HEK293 (cell line): ENCODE results near the gene CS.

ENCODE experiments used
- CTCF ChIA-PET: fragments of 350-600 bp; formaldehyde crosslinking; extraction: SDS; loops from one replicate; lab custom pipeline; 2021; ENCODE audit warnings: antibody characterized with exemption; lab: Yijun Ruan, JAX
- POLR2A ChIA-PET: fragments of 300-600 bp; formaldehyde crosslinking; extraction: SDS; loops from one replicate; lab custom pipeline; 2020; ENCODE audit warnings: antibody characterized with exemption, inconsistent platforms; lab: Yijun Ruan, JAX
- H3K27ac ChIP-seq: fragments of 200-500 bp; sonication (Bioruptor generic); 2 replicates; pipeline ENCODE4 v1.5.1; 2014; ENCODE audit warnings: low read depth, low read length, control low read depth, inconsistent platforms; ENCODE audit errors: extremely low read depth
- H3K36me3 ChIP-seq, 2 experiments: fragments of 200-500 bp in 1 of 2; sonication (Bioruptor generic) in 1 of 2; 1 replicate in 1 of 2; 2 replicates in 1 of 2; pipeline ENCODE4 v1.5.1; 2014 to 2017; ENCODE audit warnings: inconsistent platforms in 2 of 2, low read length in 2 of 2; ENCODE audit not compliant: control insufficient read depth in 2 of 2, insufficient read depth in 1 of 2
- H3K4me1 ChIP-seq: fragments of 200-500 bp; sonication (Bioruptor generic); 2 replicates; pipeline ENCODE4 v1.5.1; 2014; ENCODE audit warnings: mild to moderate bottlenecking, low read length, inconsistent platforms; ENCODE audit not compliant: control insufficient read depth, insufficient read depth
- H3K4me3 ChIP-seq: 2 replicates; pipeline ENCODE4 v1.5.1; 2011; ENCODE audit warnings: low read depth, mild to moderate bottlenecking, control low read depth, low read length, moderate library complexity
- H3K9me3 ChIP-seq: fragments of 200-500 bp; sonication (Bioruptor generic); 2 replicates; pipeline ENCODE4 v1.5.1; 2014; ENCODE audit warnings: low read depth, low read length, inconsistent platforms; ENCODE audit not compliant: control insufficient read depth, insufficient read depth
- GLIS2 ChIP-seq: fragments of 450-650 bp; formaldehyde crosslinking; IDR thresholded peaks from 2 replicates; pipeline ENCODE4 v1.5.1; 2016; ENCODE audit warnings: missing biosample characterization, missing genetic modification characterization
- MYNN ChIP-seq: fragments of 450-650 bp; formaldehyde crosslinking; IDR thresholded peaks from 2 replicates; pipeline ENCODE4 v1.5.1; 2016; ENCODE audit warnings: missing biosample characterization, missing genetic modification characterization, borderline replicate concordance
- OSR2 ChIP-seq: fragments of 450-650 bp; formaldehyde crosslinking; IDR thresholded peaks from 2 replicates; pipeline ENCODE4 v1.5.1; 2016; ENCODE audit warnings: missing biosample characterization, missing genetic modification characterization
- ZNF138 ChIP-seq: fragments of 450-650 bp; formaldehyde crosslinking; IDR thresholded peaks from 2 replicates; pipeline ENCODE4 v1.5.1; 2016; ENCODE audit warnings: missing biosample characterization, missing genetic modification characterization, borderline replicate concordance
- ZNF146 ChIP-seq: fragments of 450-650 bp; formaldehyde crosslinking; IDR thresholded peaks from 2 replicates; pipeline ENCODE4 v1.5.1; 2016; ENCODE audit warnings: missing biosample characterization, missing genetic modification characterization
- ZNF148 ChIP-seq: fragments of 450-650 bp; formaldehyde crosslinking; IDR thresholded peaks from 2 replicates; pipeline ENCODE4 v1.5.0; 2017; ENCODE audit warnings: missing biosample characterization, missing genetic modification characterization, borderline replicate concordance
- ZNF175 ChIP-seq: fragments of 450-650 bp; formaldehyde crosslinking; IDR thresholded peaks from 2 replicates; pipeline ENCODE4 v1.5.1; 2016; ENCODE audit warnings: missing biosample characterization, missing genetic modification characterization
- ZNF184 ChIP-seq: fragments of 450-650 bp; IDR thresholded peaks from 2 replicates; pipeline ENCODE4 v1.5.1; 2018; ENCODE audit warnings: missing biosample characterization, mild to moderate bottlenecking, missing genetic modification characterization
- ZNF2 ChIP-seq: fragments of 450-650 bp; formaldehyde crosslinking; IDR thresholded peaks from 2 replicates; pipeline ENCODE4 v1.5.1; 2016; ENCODE audit warnings: missing biosample characterization, missing genetic modification characterization
- ZNF202 ChIP-seq: fragments of 450-650 bp; formaldehyde crosslinking; IDR thresholded peaks from 2 replicates; pipeline ENCODE4 v1.5.1; 2016; ENCODE audit warnings: missing biosample characterization, missing genetic modification characterization, borderline replicate concordance
- ZNF248 ChIP-seq: fragments of 450-650 bp; formaldehyde crosslinking; IDR thresholded peaks from 2 replicates; pipeline ENCODE4 v1.5.1; 2017; ENCODE audit warnings: missing biosample characterization, missing genetic modification characterization
- ZNF26 ChIP-seq: fragments of 450-650 bp; formaldehyde crosslinking; IDR thresholded peaks from 2 replicates; pipeline ENCODE4 v1.5.1; 2016; ENCODE audit warnings: missing biosample characterization, missing genetic modification characterization
- ZNF266 ChIP-seq: fragments of 450-650 bp; formaldehyde crosslinking; IDR thresholded peaks from 2 replicates; pipeline ENCODE4 v1.5.1; 2016; ENCODE audit warnings: missing biosample characterization, missing genetic modification characterization, low read depth
- ZNF423 ChIP-seq: fragments of 450-650 bp; formaldehyde crosslinking; IDR thresholded peaks from 2 replicates; pipeline ENCODE4 v1.5.1; 2016; ENCODE audit warnings: missing biosample characterization, missing genetic modification characterization
- ZNF426 ChIP-seq: fragments of 450-650 bp; formaldehyde crosslinking; IDR thresholded peaks from 2 replicates; pipeline ENCODE4 v1.5.1; 2017; ENCODE audit warnings: missing biosample characterization, missing genetic modification characterization, mild to moderate bottlenecking, inconsistent platforms, moderate library complexity
- ZNF449 ChIP-seq: fragments of 450-650 bp; formaldehyde crosslinking; IDR thresholded peaks from 2 replicates; pipeline ENCODE4 v1.5.1; 2017; ENCODE audit warnings: missing biosample characterization, mild to moderate bottlenecking, missing genetic modification characterization, moderate library complexity
- ZNF571 ChIP-seq: fragments of 450-650 bp; formaldehyde crosslinking; IDR thresholded peaks from 2 replicates; pipeline ENCODE4 v1.5.0; 2017; ENCODE audit warnings: missing biosample characterization, missing genetic modification characterization
- ZNF692 ChIP-seq: fragments of 450-650 bp; formaldehyde crosslinking; IDR thresholded peaks from 2 replicates; pipeline ENCODE4 v1.5.1; 2016; ENCODE audit warnings: missing biosample characterization, missing genetic modification characterization
- ZNF792 ChIP-seq: fragments of 450-650 bp; formaldehyde crosslinking; IDR thresholded peaks from 2 replicates; pipeline ENCODE4 v1.5.1; 2016; ENCODE audit warnings: missing biosample characterization, missing genetic modification characterization
- ZSCAN4 ChIP-seq: fragments of 450-650 bp; formaldehyde crosslinking; IDR thresholded peaks from 2 replicates; pipeline ENCODE4 v1.5.1; 2017; ENCODE audit warnings: missing biosample characterization, missing genetic modification characterization
- TF ChIP-seq, protein P1 (sequence below): fragments of 450-650 bp; formaldehyde crosslinking; optimal IDR thresholded peaks from 2 replicates; pipeline ENCODE3; 2016; ENCODE audit warnings: missing biosample characterization, mild to moderate bottlenecking, missing genetic modification characterization

CS gene

GRCh38 chr12:56236091-56236490 lies 64.0 kb downstream of the CS start (continued):
- no peak for TF ChIP-seq ZNF26 (tag by site-specific recombination)
- TF ChIP-seq ZNF2, result no peak

DNA sequence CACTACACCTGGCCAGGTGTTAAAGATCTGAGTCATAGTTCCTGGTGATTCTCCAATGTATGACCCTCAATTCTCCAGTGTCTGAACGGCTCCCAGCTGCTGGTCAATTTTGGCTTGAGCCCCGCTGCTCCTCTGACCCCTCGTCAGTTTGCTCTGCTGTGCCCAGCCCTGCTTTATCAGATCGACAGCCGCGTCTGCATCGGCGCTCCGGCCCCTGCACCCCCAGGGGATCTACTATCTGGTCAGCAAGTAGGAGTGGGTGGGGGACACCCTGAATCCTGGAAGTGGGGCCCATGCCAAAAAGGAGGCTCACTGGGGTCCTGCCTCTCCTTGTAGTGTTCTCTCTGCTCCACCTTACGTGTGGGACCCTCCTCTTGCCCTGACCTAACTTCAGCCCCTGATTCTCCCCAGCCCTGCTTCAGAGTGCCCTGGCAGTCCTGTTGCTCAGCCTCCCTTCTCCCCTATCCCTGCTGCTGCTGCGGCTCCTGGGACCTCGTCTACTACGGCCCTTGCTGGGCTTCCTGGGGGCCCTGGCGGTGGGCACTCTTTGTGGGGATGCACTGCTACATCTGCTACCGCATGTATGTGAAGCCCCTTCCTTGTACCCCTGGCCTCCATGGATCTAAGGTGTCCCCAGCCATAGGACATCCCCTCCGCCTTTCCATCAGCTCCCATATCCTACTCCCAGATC lies 65.2 kb downstream of the CS start:
- Histone ChIP-seq H3K4me3 (no peak overlapping the region), H3K27ac (no peak overlapping the region), H3K4me1 (no peaks in the 10 kb centered on the region), H3K36me3 (peaks cover 0 to 37% of the 10 kb centered on the region in 2 experiments; a peak in 1 of 3 replicates)
- ChIA-PET CTCF (interaction anchor here (0.6 to 3.2 kb wide), 4 partner anchors 13 to 229 kb away, joined by 4 to 13 read pairs (median 6); partner anchors contain the start of gene RNF41), POLR2A (interaction anchor here (0.7 to 1.8 kb wide), 3 partner anchors 13 to 125 kb away, joined by 3 to 17 read pairs (median 7); partner anchors contain the start of genes RNF41 and STAT2)
- TF ChIP-seq ZNF449 (no peak), ZNF175 (tag by site-specific recombination) (no peak), GLIS2 (tag by site-specific recombination) (no peak), ZNF138 (tag by site-specific recombination) (no peak), ZNF692 (no peak), ZNF146 (tag by site-specific recombination) (no peak), ZSCAN4 (tag by site-specific recombination) (no peak), ZNF423 (tag by site-specific recombination) (no peak), ZNF792 (tag by site-specific recombination) (no peak), ZNF248 (tag by site-specific recombination) (no peak), ZNF202 (tag by site-specific recombination) (no peak), OSR2 (tag by site-specific recombination) (no peak), MYNN (tag by site-specific recombination) (no peak), ZNF2 (no peak), ZNF571 (tag by site-specific recombination) (no peak), ZNF266 (no peak), ZNF184 (tag by site-specific recombination) (no peak), ZNF426 (tag by site-specific recombination) (no peak), ZNF148 (tag by site-specific recombination) (no peak)
- TF ChIP-seq, protein P1, sequence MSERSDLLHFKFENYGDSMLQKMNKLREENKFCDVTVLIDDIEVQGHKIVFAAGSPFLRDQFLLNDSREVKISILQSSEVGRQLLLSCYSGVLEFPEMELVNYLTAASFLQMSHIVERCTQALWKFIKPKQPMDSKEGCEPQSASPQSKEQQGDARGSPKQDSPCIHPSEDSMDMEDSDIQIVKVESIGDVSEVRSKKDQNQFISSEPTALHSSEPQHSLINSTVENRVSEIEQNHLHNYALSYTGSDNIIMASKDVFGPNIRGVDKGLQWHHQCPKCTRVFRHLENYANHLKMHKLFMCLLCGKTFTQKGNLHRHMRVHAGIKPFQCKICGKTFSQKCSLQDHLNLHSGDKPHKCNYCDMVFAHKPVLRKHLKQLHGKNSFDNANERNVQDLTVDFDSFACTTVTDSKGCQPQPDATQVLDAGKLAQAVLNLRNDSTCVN (tag by site-specific recombination), result no peak
- TF ChIP-seq, all 188 proteins: peak for 0
- H3K9me3 ChIP-seq, result no peaks in the 10 kb centered on the region
